RWPE1 (cell line): Measurements from ENCODE around the gene PATJ.

Experiments
- CTCF ChIA-PET: fragments of 350-600 bp; sonication (Branson Sonifier 250); formaldehyde crosslinking; extraction: SDS; loops from one replicate; lab custom pipeline; 2021; lab: Yijun Ruan, JAX
- POLR2A ChIA-PET: fragments of 400-600 bp; formaldehyde crosslinking; extraction: SDS; loops from one replicate; lab custom pipeline; 2020; ENCODE audit warnings: antibody characterized with exemption; ENCODE audit not compliant: low non-redundant PET; lab: Yijun Ruan, JAX
- DNase-seq: peaks from one replicate; pipeline ENCODE4 v3.0.0; 2012; ENCODE audit warnings: low spot score
- H3K27ac ChIP-seq: fragments of 450-650 bp; 2 replicates; pipeline ENCODE4 v1.5.1; 2017
- TF ChIP-seq, protein P1 (sequence below): fragments of 450-650 bp; conservative IDR thresholded peaks from 2 replicates; pipeline ENCODE4 v1.5.1; 2017; ENCODE audit warnings: low read depth, mild to moderate bottlenecking

Gene PATJ

GRCh38 chr1:62092110-62092509, 349.8 kb downstream of the PATJ start:
- no peak overlapping the region for H3K27ac ChIP-seq
- POLR2A ChIA-PET: no interaction called here
- DNase-seq: no peak
- CTCF ChIA-PET: no interaction called here
- TF ChIP-seq, protein P1, sequence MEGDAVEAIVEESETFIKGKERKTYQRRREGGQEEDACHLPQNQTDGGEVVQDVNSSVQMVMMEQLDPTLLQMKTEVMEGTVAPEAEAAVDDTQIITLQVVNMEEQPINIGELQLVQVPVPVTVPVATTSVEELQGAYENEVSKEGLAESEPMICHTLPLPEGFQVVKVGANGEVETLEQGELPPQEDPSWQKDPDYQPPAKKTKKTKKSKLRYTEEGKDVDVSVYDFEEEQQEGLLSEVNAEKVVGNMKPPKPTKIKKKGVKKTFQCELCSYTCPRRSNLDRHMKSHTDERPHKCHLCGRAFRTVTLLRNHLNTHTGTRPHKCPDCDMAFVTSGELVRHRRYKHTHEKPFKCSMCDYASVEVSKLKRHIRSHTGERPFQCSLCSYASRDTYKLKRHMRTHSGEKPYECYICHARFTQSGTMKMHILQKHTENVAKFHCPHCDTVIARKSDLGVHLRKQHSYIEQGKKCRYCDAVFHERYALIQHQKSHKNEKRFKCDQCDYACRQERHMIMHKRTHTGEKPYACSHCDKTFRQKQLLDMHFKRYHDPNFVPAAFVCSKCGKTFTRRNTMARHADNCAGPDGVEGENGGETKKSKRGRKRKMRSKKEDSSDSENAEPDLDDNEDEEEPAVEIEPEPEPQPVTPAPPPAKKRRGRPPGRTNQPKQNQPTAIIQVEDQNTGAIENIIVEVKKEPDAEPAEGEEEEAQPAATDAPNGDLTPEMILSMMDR: no peak

GRCh38 chr1:62093261-62093660, 351.0 kb downstream of the PATJ start:
- ChIA-PET CTCF (interaction anchor here (0.6 to 1.0 kb wide), 2 partner anchors 11 to 21 kb away, joined by 3 to 4 read pairs; no protein-coding TSS in a partner anchor), POLR2A (no interaction called here)
- no peak overlapping the region for H3K27ac ChIP-seq
- DNase-seq: no peak
- TF ChIP-seq, protein P1: no peak

DNA sequence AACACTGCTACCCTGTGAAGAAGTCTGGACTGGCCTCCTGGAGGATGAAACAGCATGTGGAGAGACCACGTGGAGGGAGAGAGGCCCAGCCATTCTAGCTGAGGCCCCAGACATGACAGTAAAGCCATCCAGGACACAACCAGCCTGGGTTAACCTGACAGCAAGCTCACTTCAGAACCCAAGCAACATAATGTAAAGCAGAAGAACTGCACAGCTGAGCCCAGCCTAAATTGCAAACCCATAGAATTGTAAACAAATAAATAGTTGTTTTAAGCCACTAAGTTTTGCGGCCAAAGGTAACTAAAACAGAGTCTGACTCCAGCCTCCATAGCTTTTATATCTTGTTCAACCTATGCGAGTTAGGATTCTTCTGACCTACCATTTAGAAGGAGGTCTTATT, 355.2 kb downstream of the PATJ start:
- no peak overlapping the region for H3K27ac ChIP-seq
- ChIA-PET CTCF (interaction anchor here (2.7 kb wide), 1 partner anchor 15 kb away, joined by 11 read pairs; no protein-coding TSS in a partner anchor), POLR2A (no interaction called here)
- DNase-seq: no peak
- TF ChIP-seq, protein P1: no peak

GRCh38 chr1:62100442-62100841, 358.2 kb downstream of the PATJ start:
- H3K27ac ChIP-seq: no peak overlapping the region
- TF ChIP-seq, protein P1: no peak
- CTCF ChIA-PET: no interaction called here
- DNase-seq: no peak
- POLR2A ChIA-PET: no interaction called here

DNA sequence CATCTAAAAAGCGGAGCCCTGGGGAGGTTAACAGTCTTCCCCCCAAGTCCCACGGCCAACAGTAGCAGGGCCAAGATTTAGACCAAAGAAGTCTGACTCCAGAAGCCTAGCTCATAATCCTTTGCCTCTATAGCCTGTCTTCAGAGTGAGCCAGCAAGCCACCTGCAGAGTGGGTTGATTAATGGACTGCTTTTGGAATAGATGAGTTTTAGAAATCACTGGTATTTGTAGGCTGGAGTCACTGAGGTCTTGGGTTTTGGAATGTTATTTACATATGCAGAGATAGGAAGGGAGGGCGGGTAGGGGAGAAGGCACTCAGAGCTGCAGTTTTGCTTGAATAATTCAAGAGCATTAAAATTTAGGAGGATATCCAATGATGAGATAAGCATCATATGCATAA, 361.6 kb downstream of the PATJ start:
- CTCF ChIA-PET: no interaction called here
- no peak overlapping the region for H3K27ac ChIP-seq
- POLR2A ChIA-PET: no interaction called here
- TF ChIP-seq, protein P1: no peak
- no peak for DNase-seq

- TF ChIP-seq, protein P1: no peak
- CTCF ChIA-PET: interaction anchor here (0.6 kb wide), 1 partner anchor 21 kb away, joined by 3 read pairs; no protein-coding TSS in a partner anchor
- POLR2A ChIA-PET: no interaction called here
These were observed 365.6 kb downstream of the PATJ start for GRCh38 chr1:62107923-62108322.

GRCh38 chr1:62109124-62109523, 366.8 kb downstream of the PATJ start:
- ChIA-PET POLR2A (no interaction called here), CTCF (no interaction called here)
- TF ChIP-seq, protein P1: no peak
- no peak overlapping the region for H3K27ac ChIP-seq
- no peak for DNase-seq

More at GRCh38 chr1:62107923-62108322, 365.6 kb downstream of the PATJ start:
- DNase-seq: no peak
- no peak overlapping the region for H3K27ac ChIP-seq
